Measurements from ENCODE around the gene CDC42BPB.

The CDC42BPB gene

DNA sequence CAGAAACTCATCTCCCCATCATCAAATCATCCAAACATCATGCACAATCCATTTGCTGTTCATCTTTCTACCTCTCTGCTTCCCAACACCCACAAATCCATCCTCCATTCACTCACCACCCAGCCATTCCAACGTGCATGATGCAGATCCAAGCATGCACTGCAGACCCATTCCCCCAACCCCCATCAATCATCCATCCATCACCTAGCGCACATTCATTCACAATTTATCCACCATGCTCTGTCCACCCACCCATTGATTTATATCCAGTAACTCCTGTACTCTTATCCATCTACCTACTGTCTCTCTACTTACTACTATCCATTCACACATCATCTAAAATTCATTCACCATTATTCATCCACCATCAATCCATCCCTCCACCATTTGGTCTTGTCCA is 138.9 kb downstream of the CDC42BPB start:
- DNase-seq (ENCODE audit: low read depth in 1 of 2, low spot score in 1 of 2): no peak

DNA sequence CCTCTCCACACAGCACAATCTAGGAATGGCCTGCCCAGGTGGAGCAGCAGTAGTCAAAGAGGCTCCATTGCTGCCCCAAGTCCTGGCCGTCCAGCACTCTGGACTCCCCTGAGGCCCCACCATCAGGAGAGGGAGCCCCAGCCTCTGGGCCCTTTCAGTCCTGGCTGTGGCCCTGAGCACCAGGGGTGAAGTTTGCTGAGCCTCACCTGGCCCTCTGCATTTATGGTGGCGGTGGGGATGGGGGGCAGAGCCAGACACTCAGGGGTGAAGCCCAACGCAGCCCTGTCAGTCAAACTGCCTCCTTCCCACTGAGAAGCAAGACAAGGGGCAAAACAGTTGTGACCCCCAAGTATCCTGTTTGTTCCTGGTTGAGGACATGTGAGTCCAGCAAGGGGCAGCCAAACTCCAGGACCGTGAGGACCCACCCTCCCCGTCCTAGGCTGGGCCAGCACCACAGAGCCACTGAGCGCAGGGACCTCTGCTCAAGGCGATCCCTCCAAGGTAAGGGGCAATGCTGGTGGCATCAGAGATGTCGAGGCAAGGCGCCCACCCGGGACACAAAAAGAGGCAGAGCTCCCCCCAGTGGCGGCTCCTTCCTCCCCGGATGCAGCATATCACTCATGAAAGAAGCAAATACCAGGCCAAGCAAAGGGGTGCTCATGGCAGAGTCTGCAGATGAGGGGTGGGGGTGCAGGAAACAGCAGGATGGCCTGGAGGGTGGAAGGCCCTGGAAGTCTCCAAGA is 139.7 kb downstream of the CDC42BPB start:
- peak; percentile 31 to 33 for DNase-seq (ENCODE audit: low read depth in 1 of 2, low spot score in 1 of 2)

DNA sequence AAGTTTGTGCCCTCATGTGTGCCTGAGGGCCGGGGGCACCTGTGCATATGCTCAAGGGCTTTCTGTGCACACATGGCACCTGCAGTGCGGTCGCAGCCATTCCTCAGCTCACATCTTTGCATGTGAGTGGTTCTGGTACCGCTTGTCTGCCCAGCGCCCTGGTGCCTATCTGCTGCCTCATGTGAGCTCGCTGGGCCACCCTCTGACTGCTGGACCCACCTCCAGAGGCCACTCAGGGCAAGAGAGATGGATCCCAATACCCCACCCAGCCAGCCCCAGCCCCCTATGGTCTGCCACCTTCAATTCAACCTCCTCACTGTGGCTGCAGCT is 140.3 kb downstream of the CDC42BPB start:
- no peak for DNase-seq (ENCODE audit: low read depth in 1 of 2, low spot score in 1 of 2)

DNA sequence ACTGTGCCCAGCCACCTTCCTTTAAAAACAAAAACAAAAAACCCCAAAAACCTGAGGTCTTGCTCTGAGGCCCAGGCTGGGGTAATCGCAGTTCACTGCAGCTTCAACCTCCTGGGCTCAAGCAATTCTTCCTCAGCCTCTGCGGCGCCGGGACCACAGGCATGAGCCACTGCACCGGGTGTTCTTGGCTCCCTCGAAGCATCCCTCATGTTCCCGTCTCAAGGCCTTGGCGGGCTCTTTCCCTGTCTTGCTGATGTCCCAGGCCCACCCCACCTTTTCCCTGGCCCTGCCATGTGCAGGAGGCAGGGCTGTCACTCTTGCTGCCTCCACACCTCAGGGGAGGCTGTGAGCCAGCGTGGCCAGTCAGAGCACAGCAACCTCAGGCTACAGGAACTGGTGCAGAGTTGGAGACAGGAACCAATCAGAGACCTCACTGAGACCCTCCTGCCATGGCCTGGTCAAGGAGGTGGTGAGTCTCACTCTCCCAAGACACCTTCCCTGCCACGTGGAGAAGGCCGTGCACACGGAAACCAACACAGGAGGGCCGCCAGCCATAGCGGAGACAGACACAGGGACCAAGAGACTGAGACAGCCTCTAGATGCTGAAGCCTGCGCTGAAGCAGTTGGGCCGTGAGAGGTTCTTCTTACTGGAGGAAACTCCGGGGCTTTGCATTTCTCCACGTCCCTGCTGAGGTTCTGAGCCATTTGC is 140.8 kb downstream of the CDC42BPB start:
- DNase-seq (ENCODE audit: low read depth in 1 of 2, low spot score in 1 of 2): no peak

DNA sequence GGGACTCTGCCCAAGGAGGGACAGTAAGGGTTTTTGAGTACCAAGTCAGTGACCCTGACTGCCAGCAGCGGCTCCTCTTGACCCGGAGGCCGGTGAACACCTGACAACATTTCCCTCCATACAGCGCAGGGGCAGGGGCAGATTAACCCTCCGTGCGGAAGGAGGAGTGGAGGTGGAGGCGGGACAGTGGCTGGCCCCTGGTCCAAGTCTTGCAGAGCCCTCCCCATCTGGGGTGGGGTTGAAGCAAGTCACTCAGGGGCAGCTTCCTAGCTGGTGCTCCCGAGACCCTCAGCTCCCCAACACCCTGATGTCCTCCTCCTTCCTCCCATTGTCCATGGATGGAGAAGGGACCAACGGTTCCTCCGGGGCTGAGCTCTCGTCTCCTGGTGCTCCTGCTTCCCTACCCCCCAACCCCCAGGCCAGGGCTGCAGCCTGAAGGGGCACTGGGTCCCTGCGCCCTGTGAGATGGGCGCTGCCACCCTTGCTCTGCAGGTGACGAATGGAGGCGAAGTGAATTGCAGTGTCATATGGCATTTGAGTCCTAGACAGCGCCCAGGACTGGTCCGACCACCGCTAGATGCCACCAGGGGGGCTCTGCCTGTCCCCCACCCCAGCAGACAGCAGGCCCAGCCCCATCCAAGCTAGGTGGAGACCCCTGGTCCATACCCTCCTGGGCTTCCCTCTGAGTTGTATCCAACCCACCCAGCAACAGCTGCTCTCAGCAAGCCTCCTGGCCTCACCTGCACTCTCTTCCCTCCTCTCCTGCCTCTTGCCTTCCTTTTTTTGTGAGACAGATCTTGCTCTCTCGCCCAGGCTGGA is 141.8 kb downstream of the CDC42BPB start:
- DNase-seq (ENCODE audit: low read depth in 1 of 2, low spot score in 1 of 2): no peak

DNA sequence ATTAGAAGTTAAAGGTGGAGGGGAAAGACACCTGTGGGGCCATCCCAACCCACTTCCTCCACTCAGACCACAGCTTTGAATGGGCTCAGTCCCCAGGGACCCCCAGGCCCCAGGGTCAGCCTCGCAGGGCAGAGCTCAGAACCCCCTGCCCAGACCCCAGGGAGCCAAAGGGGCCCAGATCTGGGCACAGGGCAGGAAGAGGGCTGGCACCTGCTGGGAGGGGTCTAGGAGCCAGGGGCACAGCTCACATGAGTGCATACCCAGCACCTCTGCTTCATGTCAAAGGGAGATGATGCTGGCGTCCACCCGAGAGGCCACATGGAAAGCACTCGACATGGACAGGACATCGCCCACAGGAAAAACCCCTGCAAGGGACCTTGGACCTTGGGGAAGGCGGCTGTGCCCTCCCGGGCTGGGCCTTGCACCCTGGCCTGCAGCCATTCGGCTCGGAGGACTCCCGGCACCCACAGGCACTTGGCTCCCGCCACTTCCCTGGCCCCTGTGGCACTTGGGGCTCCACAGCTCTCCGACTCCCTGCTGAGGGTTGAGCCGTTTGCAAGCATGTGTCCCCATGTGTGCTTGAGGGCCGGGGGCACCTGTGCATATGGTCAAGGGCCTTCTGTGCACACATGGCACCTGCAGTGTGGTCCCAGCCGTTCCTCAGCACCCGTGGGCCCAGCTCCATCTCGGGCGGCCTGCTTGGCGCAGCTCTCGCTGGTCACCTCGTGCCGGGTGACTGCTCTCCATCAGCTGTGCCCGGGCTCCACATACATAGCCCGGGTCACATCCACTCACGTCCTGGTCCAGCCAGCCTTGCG is 142.7 kb downstream of the CDC42BPB start:
- DNase-seq (ENCODE audit: low read depth in 1 of 2, low spot score in 1 of 2): no peak

DNA sequence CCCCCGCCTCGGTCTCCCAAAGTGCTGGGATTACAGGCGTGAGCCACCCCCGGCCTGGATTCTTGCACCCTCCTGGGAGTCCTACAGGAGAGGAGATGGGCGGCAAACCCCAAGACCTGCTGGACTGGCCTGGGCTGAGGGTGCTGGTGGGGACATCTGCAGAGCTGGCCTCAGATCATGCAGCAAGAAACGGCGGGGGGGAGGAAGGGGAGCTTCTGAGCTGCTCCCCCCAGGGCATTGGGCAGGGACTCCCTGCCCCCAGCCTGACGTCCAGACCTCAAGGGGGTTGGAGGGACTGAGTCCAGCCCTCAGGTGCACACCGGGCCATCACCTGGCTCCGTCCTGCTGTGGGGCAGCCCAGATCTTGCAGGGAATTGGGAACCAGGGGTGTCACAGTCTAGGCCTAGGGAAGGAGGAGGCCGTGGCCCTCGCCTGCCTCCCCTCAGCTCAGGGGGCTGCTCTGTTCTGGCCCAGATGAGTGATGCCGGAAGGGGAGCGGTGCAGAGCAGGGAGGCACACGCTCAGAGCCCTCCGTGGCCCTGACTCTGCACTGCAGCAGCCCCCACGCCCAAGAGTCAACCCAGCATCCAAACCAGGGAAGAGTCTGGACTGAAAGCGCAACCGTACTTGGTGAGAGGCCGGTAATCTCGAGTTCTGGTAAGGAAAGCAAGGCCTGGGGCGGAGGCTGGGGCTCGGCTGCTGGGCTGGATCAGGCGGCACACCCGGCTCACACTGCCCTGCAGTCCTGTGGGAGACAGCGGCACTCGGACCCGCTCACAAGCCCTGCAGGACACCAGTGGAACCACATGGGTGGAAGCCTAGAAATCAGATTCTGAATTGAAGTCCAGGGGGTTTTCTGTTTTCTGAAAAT is 143.8 kb downstream of the CDC42BPB start:
- no peak for DNase-seq (ENCODE audit: low read depth in 1 of 2, low spot score in 1 of 2)

DNA sequence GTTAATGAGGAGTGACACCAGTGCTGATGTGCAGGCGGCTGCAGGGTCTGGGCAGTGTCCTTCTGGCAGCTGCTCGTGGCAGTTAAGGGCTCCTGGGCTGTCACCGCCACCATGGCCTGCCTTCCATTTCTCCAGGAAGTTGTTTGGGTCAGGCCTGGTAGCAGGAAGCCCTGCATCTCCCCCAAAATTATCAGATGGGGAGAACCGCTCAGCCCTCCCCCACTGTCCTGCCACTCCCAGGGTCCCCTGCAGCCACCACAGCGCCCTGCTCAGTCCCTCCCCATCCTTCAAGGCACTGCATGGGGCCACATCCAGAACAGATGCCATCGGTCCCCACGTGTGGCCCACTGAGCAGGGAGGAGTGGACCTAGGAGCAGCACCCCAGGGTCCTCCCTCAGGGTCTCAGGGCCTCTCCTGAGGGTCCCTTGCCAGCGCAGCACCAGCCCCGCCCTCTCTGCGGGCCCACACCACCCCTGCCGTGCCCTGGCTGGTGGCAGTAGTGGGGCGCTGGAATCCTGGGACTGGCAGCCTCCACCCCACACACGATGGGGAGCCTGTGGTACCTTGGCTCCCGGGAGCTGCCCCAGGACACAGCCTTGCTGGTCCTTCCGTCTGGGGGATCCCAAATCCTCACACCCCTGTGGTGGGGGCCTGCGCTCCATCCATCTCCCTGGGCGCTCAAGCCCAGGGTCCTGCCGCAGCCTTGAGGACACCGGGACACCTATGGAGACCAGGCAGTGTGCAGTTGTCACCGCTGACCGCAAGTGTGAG is 145.2 kb downstream of the CDC42BPB start:
- no peak for DNase-seq (ENCODE audit: low read depth in 1 of 2, low spot score in 1 of 2)

DNA sequence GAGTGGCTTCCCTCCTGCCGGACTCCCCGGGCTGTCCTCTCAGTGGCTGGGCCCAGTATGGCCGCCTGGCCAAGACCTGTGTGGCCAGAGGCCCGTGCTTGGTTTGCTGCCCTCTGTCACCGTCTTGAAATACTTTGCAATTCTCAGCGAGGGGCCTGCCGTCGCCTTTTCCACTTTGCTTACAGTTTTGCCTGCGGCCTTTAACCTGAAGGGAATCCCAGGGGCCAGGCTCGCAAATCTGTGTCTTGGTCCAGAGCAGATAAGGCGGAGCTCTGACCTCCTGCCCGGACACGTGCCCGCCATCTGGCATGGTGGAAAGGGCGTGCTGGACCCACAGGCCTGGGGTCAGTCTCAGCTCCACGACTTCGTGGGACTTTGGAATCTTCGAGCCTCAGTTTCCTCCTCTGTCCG is 145.8 kb downstream of the CDC42BPB start:
- no peak for DNase-seq (ENCODE audit: low read depth in 1 of 2, low spot score in 1 of 2)

DNA sequence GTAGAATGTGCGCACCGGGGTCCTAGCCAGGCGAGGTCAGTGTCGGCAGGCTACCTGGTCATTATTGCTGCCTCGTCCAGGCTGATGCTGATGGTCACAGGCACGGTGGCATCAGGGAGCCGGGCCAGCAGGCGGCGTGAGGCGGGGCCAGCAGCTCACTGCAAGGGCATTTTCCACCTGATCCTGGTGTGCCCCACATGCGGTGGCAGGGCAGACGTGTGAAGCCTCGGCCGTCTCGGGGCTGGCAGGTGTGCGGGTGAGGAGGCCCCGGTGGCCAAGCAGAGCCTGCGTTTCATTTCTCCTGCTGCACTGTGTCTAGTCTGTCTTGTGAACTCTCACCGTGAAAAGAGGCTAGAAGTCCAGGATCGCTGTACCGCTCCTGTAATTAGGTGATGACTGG is 146.9 kb downstream of the CDC42BPB start:
- DNase-seq (ENCODE audit: low read depth in 1 of 2, low spot score in 1 of 2): no peak

DNA sequence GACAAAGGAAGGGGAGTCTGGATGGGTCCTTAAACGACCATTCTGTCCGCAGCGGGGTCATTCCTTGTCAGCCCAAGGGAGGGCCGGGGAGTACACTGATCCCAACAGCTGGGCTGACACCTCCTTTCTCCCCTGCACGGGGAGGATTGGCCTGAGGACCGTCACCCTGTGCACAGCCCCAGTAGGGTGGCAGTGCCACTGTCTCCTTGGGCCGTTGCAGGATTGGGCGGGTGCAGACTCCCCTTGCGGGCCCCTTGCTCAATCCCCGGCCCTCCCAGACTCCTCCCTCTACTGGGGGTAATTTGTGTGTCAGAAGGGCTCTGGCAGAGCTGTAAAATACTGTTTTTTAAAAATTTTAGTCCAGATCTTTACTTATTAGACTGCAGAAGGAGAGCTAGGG is 147.4 kb downstream of the CDC42BPB start:
- DNase-seq (ENCODE audit: low read depth in 1 of 2, low spot score in 1 of 2): no peak

DNA sequence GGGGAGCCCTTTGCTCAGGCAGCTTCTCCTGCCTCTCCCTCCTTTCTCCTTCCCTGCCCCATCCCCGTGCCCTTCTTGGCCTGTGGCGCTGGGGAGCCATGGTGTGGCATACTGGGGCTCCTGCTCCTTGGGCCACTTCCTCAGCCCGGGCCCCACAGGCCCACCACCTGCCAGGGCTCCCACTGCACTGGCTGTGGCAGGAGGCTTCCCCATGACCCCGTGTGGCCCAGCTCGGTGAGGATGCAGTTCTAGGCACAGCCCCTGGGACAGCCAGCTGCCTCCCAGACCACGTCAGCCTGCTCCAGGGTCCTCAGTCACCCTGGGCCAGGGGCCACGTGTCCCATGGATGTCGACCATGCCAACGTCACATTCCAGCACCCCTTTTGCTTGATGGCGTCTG is 147.9 kb downstream of the CDC42BPB start:
- DNase-seq (ENCODE audit: low read depth in 1 of 2, low spot score in 1 of 2): no peak

DNA sequence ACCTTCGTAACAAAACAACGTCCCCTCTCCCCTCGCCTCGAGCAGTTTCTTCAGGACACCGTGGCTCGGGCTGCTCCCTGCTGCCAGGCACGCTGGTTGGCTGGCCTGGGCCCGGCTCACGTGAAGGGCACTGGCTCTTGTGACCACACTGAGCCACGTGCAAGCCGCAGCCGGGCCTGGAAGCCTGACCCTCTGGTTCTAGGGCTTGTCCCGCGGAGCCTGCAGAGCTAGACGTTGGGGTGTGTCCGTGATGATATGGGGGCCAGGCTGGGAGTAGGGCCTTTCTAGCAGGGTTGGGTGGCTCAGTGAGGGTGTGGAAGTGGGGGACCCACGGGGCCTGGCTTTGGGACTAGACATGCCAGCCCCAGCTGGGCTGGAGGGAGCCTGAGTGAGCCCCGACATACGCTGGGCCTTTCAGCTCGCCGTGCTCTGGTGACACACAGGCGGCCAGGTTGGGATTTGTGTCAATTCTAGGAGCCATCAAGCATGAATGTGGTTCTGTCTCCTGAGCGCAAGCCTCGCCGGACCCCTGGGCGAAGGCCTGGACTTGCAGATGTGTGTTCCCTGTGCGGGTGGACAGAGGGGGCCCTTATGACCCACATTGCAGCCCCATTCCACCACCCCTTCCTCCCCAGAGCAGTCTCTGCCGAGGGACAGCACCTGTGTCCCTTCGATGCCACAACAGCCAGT is 148.4 kb downstream of the CDC42BPB start:
- no peak for DNase-seq (ENCODE audit: low read depth in 1 of 2, low spot score in 1 of 2)

DNA sequence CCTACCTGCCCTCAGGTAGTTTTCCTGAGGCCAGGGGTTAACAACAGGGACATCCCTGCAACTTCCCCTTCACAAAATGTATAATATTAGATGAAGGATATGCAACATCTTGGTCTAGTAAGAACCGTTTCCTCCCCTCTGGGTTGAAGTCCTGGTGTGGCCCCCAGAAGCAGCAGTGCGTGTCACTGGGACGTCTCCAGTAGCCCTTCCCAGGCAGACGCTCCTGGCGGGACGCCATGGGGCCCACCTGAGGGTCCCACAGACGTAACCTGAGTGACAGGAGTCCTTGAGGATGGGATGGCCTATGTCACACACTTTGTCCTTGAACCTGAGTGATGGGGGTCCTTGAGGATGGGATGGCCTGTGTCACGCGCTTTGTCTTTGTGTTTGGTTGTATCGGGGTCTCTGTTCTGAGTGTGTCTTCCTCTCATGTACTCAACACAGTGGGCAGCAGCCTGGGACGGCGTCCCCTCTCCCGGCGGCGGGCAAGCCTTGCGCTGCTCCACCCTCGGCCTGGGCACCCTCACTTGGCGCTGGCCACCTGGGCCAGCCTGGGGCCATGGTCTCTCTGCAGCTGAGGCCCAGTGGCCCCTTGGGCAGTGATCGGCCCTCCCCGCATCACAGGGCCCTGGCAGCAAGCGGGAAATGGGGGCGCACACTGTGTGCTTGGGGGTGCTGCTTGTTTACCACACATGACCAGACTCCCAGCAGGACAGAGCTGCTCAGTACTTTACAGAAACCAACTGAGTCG is 149.2 kb downstream of the CDC42BPB start:
- no peak for DNase-seq (ENCODE audit: low read depth in 1 of 2, low spot score in 1 of 2)

DNA sequence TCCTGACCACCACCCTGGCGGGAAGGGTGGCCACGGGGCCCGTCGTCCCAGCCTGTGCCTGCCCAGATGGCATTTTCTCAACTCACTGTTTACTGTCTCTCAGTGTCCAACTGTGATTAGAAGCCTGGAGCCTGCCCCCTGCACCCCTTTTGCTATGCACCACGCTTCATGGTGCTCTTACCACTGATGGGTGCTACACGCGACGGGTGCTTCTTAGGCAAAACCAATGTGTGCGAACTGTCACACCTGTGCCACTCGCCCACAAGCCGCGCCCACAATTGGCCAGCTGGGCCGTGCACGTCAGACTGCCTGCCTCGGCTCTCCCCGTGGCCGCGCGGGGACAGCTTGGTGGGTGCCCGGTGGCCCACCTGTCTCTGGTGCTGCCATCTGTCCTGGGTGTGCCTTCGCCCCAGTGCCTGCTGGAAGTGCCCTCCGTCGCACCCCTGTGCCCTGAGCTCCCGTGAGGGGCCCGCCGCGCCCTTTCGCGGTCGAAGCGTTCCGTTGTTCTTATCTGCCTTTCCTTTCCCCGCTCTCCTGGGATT is 150.0 kb downstream of the CDC42BPB start:
- DNase-seq (ENCODE audit: low read depth in 1 of 2, low spot score in 1 of 2): no peak

DNA sequence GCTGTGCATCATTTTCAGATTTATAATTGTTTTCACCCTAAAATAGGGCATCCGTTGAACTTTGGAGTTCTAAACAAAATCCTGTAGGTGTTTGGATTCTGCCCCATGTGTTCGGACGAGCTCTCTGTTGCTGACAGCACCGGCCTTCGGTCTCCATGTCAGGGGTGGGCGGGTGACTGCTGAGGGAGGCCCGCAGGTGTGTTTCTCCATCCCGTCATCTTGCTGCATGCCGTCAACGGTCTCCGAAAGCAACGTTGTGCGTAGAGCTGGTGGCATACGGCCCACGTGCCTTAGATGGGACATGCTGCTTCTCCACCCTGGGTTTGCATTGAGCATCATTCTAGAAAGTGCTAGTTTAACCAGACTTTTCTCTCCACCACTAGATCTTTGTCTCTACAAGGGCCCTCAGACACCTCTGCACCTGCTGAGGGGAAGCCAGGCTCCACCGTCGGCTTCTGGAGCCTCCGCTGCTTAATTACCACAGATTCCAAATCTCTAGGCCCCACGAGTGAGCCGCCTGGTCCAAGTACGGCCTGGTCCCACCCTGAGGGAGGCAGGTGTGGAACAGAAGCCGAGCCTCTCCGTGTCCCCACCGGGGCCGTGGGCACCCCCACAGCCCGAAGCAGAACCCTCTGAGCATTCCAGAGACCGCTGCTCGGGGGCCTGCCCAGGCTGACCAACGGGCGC is 150.6 kb downstream of the CDC42BPB start:
- DNase-seq (ENCODE audit: low read depth in 1 of 2, low spot score in 1 of 2): no peak
